Measurements from ENCODE around the gene SMTNL2.

GRCh38 chr17:4535667-4536258 lies 48.6 kb upstream of the SMTNL2 start:
- TF ChIP-seq CTCF (conservative IDR thresholded peaks at IDR 0.05 in 1 of 2, IDR thresholded peaks at IDR 0.05 in 1 of 2; ENCODE audit: low read depth in 1 of 2, low read length in 2 of 2), result no peak
- no peak for TF ChIP-seq EZH2 (IDR thresholded peaks at IDR 0.05; ENCODE audit: low read length, missing control alignments)
